GM13976 (cell line): ENCODE measurements around the gene MORN1.

Experiments
- DNase-seq: peaks from one replicate; pipeline ENCODE4 v3.0.0; 2012; ENCODE audit warnings: low spot score
- in situ Hi-C: fragments of 300-500 bp; cut with MboI; formaldehyde crosslinking; loops from one replicate; pipeline ENCODE4 v1.12.0; 2022; ENCODE audit warnings: low sequenced_read_pairs, mixed read lengths, inconsistent platforms; ENCODE audit not compliant: unreplicated experiment
- TF ChIP-seq, protein P1 (sequence below): IDR thresholded peaks from 2 replicates; pipeline ENCODE4 v1.5.1; 2012; ENCODE audit warnings: borderline replicate concordance, mild to moderate bottlenecking; ENCODE audit not compliant: insufficient read depth; ENCODE audit errors: extremely low read depth, missing control alignments, control extremely low read depth

MORN1 gene

DNA sequence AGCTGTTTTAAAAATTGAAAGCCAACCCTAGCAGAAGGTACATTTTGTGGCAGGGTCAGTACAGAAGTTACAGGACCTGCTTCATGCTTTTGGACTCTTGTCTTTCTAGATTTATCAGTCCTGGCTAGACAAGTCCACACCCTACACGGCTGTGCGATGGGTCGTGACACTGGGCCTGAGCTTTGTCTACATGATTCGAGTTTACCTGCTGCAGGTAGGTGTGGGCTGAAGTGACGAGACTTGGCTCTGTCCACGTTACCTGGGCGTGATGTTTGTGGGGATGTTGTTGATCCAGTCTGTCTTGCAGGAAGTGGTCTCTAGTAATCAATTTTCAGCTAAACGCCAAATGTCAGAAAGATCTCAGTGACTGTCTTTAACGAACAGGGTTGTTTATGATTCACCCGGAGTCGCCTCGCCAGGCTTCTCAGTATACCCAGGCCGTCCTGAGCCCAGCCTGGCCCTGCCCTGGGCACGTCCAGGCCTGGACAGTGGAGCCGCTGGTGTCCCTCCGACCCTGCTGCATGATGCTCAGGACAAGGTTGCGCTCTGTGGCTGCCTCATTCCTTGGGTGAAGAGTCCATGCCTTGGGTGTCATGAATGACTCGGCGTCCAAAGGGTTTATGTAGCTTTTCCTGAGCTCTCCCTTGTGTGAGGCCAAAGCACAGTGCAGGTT is 5.8 kb upstream of the MORN1 start:
- in situ Hi-C loops = no loop called here
- DNase-seq = no peak
- TF ChIP-seq, protein P1, sequence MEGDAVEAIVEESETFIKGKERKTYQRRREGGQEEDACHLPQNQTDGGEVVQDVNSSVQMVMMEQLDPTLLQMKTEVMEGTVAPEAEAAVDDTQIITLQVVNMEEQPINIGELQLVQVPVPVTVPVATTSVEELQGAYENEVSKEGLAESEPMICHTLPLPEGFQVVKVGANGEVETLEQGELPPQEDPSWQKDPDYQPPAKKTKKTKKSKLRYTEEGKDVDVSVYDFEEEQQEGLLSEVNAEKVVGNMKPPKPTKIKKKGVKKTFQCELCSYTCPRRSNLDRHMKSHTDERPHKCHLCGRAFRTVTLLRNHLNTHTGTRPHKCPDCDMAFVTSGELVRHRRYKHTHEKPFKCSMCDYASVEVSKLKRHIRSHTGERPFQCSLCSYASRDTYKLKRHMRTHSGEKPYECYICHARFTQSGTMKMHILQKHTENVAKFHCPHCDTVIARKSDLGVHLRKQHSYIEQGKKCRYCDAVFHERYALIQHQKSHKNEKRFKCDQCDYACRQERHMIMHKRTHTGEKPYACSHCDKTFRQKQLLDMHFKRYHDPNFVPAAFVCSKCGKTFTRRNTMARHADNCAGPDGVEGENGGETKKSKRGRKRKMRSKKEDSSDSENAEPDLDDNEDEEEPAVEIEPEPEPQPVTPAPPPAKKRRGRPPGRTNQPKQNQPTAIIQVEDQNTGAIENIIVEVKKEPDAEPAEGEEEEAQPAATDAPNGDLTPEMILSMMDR = no peak

DNA sequence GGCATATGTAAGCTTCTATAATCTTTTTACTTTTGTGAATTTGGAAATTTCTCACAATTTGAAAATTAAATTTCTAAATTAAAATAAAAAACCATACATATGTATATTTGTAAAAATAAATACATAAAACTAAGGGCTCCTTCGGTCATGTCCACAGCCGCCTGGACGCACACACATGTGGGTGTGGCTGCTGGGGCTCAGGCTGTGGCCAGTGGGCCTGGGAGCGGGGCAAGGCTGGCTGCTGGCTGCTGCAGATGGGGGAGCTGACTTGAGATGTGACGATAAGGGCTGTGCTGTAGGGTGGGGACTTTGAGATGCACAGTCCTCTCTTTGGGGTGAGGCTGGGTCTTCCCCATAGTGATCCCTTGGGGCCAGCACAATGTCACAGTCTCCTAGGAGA is 5.1 kb upstream of the MORN1 start:
- TF ChIP-seq, protein P1 = no peak
- in situ Hi-C loops = no loop called here
- no peak for DNase-seq

DNA sequence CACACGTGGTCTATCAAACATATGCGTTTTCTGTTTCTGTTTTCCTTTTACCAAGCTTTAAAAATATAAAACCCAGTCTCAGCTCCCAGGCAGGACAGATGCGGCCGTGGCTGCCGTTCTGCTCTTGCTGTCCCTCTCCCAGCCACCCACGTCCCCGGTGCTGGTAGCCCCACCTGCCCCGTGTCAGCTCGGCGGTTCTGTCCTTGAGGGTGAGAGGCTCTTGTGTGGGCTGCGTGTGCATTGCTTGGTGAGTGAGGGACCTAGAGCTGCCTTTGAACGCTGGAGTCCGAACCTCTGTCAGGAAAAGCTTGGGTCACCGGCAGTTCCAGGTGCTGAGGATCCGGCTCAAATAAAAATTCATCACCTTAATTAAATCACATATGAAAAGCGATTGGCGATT is 4.7 kb upstream of the MORN1 start:
- in situ Hi-C loops = no loop called here
- DNase-seq = no peak
- TF ChIP-seq, protein P1 = no peak

DNA sequence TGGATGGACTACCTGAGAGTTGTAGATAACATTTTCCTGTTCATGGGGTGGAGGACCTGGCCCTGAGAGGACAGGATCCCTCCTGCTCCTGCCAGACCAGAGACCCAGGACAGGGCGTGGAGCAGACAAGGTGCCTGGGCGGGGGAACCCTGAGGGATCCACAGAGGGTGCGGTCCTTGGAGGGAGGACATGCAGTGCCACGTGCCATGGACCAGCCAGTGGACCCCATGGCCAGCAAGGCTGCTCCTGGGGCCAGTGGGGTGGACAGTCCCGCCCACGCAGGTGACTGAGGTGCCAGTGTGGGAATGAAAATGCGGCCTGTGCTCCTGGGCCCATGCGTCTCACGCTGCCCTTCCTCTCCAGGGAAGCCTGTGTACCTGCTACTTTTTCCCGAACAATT is 3.9 kb upstream of the MORN1 start:
- in situ Hi-C loops = no loop called here
- no peak for DNase-seq
- TF ChIP-seq, protein P1 = no peak

DNA sequence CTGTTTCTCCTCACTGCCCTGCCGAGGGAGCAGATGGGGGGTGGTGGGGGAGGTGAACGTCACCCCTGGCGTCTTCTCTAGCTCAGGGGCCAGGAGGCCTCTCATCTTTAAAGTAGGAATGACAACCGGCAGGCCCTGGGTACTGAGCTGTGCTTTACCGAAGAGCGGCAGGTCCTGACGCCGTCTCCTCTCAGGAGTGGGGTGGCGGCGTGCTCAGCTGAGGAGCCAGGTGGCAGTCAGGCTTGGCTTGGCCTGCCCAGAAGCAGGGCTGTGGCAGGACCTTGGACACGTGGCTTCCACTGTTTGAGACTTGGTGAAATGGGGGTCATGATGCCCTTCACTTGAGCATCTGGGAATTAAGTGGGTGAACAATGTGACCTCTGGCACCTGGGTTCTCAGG is 3.4 kb upstream of the MORN1 start:
- in situ Hi-C loops = no loop called here
- TF ChIP-seq, protein P1 = no peak
- DNase-seq = no peak

DNA sequence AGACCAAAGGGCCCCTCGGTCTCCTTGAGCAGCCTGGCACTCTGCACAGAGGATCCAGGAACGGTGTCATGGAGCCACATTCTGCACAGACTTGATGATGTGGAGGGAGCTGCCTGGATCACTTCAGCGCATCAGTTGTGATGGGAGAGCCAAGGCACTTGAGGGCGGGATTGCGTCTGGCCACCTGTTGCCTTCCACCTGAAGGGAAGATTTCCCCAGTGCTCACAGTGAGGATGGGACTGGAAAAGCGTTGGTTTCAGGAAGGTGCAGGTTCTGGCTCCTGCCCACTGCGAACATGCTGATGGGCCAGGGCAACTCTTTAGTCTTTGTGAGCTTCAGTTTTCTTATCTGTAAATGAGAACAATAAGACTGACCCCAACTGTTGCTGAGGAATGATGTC is 2.9 kb upstream of the MORN1 start:
- TF ChIP-seq, protein P1 = no peak
- DNase-seq = no peak
- in situ Hi-C loops = no loop called here

DNA sequence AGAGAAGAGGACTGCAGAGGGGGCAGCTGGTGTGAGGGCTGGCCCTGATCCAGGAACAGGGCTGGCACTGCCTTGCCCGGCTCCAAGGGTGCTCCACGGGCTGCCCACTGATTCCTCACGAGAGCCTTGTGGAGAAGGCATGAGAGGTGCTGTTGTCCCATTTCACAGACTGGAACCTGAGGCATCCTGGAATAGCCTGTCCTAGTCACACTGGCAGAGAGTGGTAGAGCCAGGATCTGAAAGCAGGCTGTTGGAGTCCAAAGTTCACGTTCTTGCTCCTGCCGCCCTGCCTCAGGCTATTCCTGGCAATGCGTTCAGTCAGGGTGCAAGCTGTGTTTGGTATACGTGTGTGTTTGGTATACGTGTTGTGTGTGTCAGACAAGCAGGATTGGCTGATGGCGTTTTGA is 2.1 kb upstream of the MORN1 start:
- TF ChIP-seq, protein P1 = no peak
- in situ Hi-C loops = no loop called here
- DNase-seq = no peak
